ENCODE measurements around the gene ICE2.
A peak's percentile ranks its signal among the peaks of the same experiment; 100 is the strongest.
"Not testable (repeated sequence)": the region's sequence is repeated elsewhere in the genome, so short reads cannot be mapped to it uniquely, and the experiment has no call there.

The ICE2 gene

DNA sequence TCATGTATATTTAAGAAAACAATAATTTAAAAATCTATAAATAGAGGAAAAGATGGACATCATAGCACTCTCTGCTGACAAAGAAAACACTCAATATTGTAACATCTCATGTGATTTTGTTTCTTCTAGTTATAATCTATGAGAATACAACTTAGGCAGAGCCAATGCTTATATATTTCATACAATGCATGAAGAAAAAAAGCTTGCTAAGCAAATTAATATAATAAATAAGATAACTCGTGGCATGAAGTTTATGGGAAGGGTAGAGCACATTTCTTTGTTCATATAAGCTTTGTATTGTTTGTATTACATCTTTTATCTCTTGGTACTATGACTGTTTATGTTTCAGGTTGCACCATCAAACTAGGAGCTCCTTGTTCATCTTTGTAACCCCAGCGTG lies 73.5 kb downstream of the ICE2 start:
- DNase-seq = no peak

DNA sequence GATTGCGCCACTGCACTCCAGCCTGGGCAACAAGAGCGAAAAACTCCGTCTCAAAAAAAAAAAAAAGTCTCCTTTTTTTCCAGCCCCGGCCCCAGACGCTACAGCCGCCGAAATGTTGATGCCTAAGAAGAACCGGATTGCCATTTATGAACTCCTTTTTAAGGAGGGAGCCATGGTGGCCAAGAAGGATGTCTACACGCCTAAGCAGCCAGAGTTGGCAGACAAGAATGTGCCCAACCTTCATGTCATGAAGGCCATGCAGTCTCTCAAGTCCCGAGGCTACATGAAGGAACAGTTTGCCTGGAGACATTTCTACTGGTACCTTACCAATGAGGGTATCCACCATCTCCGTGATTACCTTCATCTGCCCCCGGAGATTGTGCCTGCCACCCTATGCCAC lies 74.6 kb downstream of the ICE2 start:
- not testable (repeated sequence) for DNase-seq

DNA sequence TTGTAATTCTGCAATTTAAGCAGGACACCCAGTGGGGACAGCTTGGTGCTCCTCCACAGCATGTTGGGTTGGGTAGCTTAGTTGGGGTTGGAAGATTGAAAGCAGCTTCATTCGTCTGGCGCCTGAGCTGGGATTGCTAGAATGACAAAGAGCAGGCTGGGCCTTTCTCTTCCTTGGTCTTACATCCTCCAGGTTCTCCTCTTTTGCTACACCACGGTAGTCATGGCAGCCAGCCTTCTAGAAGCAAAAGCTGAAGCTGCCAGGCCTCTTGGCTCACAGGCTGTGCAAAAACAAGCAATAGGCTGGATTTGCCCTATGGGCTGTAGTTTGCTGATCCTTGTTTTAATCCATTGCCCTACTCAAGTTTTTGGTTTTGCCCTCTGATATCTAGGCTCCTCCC lies 78.0 kb downstream of the ICE2 start:
- DNase-seq = no peak

DNA sequence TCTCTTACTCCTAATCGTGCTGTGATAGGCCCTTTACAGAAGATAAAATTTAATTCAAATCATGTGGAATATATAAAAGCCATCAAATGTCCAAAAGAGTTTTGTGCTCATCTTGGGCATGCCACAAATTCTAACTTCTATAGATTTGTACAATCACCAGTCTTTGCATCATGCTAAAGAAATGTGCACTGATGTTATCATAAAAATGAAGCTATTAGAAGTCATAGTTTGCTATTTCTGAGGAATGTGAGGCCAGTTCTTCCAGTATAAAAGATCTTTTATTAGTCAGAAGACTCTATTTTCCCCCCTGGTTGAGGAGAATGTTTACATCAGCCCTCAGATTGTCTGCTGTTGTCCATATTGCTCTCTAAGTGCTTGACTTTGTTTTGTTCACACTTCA lies 79.0 kb downstream of the ICE2 start:
- no peak for DNase-seq

DNA sequence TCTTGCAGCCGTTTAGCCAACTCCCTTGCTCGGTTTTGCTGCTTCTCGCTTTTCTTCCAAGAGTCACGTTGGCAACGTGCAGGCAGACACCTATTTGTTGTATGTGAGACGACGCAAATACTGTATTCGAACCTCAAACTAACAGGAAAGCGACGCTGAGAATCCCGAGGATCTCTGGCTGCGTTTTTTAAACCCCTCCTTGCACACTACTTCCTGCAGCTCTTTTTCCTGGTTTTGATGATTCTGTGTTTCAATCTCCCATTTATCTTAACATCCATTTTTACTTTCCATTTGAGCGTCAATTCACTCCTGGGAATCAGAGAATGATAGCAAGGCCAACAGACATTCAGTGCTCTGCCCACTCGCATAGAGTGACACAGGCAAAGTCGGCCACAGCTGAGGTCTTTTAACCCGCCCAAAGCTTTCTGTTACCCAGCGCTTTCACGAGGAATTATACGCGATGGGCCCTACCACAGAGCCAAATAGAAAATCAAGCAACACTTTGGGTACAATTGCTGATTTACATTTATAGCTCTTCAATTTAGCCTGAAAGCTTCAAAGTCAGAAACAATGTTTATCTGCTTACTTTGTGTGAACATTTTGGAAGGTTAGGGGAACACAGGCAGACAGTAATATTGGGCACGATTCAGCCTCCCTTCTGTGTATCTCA lies 79.6 kb downstream of the ICE2 start:
- no peak for DNase-seq

DNA sequence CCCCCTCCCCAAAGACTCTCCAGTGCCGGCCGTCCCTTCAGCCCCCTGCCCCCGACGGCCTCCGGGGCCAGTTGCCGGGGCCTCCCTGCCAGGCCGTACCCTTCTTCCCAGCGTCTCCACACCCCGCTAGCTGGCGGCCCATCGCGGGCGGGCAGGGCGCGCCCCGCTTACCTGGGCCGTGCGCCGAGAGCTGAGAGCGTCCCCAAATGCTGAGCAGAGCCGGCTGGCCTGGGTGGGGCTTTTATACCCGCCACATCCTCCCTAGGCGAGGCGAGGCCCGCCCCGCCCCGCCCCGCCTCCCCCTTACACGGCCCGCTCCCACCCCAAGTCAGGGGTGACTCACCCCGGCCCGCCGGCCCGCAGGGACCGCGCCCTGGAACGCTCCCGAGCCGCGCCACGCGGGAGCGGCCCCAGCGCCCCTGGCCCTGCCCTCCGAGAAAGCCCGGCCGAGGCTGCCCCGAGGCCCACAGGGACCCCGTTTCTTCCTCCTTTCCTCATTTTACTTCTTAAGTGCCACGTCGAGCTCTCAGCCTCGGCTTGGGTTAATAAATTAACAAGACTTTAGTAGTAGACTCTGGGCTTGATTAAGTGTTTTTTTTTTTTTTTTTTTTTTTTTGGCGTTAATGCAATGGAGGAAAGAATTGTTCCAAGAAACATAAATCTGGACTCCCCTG lies 81.0 kb downstream of the ICE2 start, which contains the start of gene ANXA2:
Gene ANXA2 (minus strand): TSS at position 215 of the 674 bp plus-strand sequence. CDS start 11,911 bp downstream, outside the sequence.
- DNase-seq = peak; percentile 90

DNA sequence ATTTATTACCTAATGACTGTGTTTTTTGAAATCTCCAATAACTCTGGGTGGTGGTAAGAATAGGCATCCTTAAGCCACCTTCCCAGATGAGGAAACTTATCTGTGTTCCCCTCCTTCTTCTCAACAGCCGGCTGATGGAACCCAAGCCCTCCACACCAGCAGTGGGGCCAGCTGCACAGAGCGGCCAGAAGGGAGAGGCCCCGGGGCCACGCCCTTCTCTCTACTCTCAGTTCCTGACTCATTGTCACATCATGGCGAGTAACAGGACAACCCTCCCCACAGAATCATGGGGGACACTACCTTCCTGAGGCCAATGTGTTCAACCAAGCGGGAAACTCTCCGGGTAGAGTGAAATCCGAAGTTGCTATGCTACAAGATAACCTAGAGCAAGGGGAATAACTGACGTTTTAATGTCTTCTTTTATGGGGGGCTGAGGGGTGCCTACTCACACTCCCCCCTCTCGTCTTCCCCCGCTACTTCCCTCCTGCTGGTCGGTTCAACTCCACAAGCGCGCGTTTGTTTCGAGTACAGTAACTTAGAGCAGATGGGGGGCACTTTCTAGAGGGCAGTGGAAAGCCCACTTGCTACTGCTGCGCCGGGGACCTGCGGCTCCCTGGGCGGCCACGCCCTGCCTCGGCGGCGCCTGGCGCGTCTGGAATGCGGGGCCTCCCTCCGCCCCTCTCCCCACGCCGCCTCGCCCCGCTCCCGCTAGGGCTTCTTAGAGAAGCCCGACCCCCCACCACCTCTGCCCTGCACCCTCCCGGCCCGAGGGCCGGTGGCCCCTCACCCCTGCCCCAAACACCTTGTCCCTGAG lies 81.8 kb downstream of the ICE2 start:
- DNase-seq = peak; percentile 86

DNA sequence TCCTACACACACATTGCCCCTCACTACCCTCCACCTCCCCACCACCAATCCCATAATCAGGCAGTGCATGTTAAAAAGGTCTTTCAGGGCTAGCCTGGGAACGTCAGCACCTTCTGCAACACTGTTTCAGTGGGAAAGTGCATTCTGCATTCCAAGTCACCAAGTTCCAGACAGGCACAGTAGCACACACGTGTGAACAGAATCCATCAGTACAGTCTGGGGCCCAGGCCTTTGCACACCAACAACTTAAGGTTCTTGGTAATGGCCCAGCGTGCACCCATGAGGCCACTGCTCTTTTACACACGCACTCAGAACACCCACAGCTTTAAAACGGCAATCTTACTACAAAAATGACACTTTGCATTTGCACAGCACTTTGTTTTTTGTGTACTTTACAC lies 82.4 kb downstream of the ICE2 start:
- DNase-seq = peak; percentile 44

DNA sequence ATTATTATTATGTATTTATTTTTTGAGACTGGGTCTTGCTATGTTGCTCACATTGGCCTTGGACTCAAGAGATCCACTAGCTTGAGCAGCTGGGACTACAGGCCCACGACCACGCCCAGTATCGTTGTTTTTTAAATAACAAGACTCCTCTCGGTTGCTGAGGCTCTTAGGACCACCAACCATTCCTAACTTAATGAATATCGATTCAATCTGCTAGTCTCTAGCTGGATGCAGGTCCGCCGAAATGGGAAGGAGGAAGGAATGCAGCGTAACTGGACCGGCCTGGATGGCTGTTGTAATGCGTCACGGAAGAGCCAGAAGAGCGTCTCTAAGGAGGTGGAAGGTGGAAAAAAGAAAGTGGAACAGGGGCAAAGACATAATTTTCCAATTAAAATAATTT lies 82.8 kb downstream of the ICE2 start:
- no peak for DNase-seq

DNA sequence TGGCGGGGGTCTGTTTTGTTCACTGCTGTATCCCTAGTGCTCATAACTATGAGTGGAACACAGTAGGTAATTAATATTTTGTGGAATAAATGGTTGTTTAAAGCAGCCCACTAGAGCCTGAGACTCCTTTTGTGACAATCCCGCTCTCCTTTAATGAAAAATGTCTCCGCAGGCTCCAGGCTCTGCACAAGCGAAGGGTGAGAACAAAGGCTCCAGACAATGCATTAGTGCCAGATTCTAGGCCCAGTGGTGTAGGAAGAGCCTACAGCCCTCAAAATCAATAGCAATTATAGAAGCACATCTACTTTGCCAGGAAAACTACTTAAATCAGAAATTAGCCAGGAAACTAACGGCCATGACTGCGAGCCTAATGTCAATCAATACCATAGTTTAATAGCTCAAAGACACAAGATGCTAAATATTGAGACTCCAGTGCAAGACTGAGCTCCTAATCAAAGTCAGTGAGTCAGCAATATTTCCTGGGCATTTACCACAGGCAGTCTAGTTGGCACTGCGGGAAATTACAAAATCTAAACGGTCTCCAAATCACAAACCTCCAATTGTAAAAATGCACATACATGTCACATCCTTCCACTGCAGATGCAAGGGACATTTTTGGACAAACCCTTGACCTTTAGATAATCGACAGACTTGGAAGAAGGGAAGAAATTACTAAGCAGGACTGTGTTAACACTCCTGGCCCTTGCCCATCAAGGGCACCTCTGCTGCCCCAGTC lies 83.5 kb downstream of the ICE2 start:
- peak; percentile 35 for DNase-seq

DNA sequence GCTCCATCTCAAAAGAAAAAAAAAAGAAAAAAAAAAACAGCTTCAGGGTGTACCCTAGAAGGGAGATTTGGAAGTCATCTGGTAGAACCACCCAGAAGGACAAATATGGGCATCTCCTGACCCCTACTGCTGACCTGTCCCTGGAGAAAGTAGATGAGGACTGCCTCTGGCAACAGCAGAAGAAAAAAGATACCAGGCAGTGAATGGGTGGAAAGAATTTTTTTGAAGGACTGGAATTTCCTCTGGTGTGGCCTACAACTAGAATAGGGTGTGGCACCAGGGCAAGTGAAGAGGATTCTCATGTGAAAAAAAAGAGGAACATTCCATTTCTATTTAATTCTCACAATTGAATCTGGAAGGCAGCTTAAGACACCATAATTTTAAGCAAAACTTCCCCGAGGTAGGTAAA lies 84.2 kb downstream of the ICE2 start:
- DNase-seq = peak; percentile 32

DNA sequence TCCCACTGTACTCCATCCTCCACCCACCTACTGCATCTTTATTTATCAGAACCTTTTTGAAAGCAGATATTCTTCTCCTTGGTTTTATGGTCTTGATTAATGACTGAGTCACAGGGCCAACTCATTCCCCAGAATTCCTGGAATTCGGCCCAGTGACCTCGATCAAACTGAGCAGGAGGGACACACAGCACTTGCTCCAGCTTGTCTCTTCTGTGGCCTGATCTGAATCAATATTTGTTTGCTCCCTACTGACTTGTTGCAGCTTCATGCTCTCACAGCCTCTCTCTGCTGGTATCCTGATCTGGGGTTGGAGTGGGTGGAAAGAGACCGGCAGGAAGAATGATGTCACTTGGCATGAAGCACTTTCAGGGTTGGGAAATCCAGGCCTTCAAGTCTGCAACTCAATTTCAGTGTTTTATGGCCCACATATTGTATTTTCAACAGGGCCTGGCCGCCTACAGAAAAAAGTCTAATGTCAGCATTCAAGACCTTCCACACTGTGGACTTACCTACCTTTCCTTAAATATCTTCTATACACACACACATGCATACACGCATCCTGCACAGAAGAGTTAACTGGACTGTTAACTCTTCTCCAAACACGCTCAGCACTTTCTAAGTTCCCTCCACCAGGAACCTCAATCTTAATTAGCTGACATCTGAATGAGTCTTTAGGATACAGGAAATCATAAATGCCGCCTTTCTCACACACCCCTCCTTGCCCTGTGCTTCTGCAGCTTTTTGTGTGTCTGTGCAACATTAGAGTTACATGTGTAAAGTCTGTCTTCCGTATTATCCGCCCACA lies 85.8 kb downstream of the ICE2 start:
- peak; percentile 99 for DNase-seq

DNA sequence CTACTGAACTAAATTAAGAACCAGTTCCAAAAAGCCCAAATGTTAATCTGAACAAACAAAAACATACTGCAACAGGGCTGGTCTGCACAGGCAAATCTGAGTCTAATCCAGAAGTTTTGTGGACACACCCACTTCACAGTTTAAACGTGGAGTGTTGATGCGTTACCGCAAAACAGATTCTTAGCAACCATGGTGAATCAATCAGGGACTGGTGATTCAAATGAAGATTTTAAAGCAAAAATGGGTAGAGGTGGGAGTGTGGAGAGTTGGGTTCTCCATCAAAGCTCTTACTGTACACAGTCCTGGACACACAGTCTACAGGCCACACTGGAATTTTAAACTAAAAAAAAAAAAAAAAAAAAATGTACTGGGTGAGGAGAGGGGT lies 86.3 kb downstream of the ICE2 start:
- DNase-seq = peak; percentile 68

DNA sequence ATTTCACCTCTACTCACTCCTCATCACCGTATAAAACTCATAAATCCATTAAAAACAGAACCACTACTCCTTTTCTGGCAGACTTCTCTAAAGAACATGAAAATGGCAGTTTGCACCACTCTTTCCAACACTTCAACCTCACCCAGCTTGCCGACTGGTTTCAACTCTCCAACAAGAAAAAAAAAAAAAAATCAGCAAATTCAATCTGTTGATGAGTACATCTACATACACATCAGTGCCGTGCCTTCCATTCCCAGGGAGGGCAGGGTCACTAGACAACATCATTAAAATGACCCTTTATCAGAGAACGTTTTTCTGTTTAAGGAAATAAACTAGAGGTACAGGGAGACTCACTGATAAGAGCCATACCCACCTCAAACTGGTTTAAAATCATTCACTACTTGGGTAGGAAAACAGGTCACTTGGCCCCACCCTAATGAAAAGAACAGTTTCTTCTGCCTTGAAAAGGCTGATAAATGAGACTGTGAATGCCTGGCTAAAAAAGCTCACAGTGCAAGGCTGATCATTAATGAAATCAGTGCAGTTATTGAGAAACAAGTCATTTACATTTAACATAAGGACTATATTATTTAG lies 87.1 kb downstream of the ICE2 start:
- no peak for DNase-seq

DNA sequence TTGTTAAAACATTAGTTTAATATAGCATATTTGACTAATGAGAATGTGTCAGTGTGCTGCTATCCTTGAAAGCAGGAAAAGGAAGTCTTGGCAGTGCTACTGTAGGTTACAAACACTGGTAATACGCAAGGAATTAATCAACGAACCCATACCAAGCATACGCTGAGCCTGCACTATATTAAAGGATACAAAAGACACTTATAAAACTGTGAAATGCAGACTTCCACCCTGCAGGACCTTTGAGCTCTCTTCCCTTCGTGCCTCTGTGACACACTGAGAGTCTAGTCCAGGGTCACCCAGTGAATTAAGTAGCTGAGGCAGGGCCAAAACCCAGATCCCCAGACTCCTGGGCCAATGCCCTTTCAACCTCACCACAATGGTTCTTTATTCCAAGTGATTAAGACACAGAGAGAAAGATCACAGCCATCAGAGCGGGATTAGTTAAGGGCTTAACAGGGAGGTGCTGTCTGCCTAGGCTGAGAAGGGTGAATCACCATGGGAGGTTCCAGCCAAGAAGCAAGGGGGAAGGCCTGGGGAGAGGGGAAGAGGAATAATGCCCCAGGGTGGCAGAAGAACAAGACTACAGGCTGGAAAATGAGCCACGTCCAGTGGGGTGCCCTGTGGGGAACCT lies 88.0 kb downstream of the ICE2 start:
- DNase-seq = peak; percentile 78

DNA sequence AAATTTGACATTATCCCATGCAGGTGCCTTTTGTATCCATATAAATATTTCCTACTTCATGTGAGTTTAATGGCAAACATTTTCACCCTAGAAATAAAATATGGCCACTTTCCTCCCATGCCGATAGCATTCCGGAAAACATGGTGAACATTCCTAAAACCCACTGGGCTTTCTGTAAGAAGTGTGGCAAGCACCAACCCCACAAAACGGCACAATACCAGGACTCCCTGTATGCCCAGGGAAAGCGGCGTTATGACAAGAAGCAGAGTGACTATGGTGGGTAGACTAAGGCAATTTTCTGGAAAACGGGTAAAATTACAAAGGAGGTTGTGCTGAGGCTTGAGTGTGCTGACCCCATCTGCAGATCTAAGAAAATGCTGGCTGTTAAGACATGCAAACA lies 88.7 kb downstream of the ICE2 start:
- no peak for DNase-seq

DNA sequence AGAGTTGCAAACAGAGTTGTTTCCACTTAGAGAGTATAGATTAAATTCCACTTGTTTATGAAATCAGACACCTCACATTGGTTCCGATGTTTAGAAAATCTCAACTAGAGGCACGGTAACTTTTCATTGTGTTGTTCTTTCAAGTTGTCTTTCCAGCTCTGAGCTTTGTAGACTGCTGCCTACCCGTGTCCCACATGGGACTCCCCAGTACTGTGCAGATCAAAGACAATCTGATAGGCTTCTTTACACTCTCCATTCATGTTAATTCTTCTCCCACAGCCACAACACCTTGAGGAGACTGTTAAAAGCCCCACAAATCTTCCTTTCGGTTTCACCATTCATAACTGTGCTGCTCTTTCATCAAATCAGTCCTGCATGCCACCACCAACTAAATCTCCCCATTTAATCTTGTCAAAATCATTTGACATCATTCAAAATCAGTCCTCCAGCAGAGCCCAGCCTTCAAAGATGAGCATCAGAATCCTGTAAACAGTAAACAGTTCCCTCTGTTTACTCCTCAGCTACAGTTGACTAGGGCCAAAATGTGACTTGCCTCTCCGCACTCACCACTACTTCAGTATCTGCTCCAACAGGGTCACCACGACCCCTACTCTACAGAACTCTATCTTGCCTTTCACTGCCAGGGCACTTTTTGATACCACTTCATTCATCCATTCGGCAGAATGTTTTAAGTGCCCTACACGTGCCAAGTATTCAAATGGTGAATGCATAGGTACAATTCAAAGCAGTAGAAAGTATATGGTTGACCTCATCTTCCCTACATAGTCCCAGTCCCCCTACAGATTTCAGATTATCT lies 89.5 kb downstream of the ICE2 start:
- no peak for DNase-seq

DNA sequence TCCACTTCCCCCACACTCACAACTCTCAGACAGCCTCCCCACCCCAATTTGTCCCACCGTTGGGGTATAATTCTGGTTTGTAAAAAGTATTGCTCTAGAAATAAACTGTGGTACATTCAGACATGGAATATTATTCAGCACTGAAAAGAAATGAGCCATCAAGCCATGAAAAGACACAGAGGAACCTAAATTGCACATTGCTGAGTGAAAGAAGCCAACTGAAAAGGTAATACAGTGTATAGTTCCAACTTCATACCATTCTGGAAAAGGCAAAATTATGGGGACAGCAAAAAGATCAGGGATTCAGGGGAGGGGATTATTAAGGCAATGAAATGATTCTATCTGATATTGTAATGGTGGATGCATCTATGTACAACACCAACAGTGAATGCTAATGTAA lies 91.6 kb downstream of the ICE2 start:
- no peak for DNase-seq

DNA sequence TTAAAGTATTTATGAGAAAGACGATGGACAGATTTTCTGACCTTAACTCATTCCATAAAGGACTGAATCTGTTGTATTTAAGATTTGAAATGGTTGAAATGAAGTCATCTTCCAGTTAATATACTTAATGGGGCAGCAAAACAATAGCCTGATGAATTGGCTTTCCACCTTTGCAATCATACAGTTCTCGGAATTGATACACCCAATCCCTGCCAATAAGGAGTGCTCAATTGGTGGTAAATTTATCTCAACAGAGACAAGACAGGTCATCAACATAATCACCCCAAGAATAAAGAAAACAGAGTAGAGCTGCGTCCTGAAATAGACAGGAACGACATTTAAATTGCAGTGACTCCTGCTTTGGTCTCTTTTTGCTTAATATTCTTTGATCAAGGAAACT lies 92.3 kb downstream of the ICE2 start:
- no peak for DNase-seq
